ENCODE data around the gene FUBP1.
A peak's percentile ranks its signal among the peaks of the same experiment; 100 is the strongest.
"Not testable (repeated sequence)": the region's sequence is repeated elsewhere in the genome, so short reads cannot be mapped to it uniquely, and the experiment has no call there.

Gene FUBP1

DNA sequence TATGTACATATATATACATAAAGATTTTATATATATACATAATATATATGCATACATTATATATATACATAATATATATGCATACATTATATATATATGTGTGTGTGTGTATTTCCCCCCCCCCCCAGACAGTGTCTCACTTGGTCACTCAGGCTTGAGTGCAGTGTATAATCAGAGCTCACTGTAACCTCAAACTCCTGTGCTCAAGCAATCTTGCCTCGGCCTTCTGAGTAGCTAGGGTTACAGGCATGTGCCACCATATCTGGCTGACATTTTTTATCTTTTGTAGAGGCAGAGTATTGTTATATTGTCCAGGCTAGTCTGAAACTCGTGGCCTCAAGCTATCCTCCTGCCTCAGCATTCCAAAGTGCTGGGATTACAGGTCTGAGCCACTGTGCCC, 9.0 kb upstream of the FUBP1 start:
- TF ChIP-seq, protein P1, sequence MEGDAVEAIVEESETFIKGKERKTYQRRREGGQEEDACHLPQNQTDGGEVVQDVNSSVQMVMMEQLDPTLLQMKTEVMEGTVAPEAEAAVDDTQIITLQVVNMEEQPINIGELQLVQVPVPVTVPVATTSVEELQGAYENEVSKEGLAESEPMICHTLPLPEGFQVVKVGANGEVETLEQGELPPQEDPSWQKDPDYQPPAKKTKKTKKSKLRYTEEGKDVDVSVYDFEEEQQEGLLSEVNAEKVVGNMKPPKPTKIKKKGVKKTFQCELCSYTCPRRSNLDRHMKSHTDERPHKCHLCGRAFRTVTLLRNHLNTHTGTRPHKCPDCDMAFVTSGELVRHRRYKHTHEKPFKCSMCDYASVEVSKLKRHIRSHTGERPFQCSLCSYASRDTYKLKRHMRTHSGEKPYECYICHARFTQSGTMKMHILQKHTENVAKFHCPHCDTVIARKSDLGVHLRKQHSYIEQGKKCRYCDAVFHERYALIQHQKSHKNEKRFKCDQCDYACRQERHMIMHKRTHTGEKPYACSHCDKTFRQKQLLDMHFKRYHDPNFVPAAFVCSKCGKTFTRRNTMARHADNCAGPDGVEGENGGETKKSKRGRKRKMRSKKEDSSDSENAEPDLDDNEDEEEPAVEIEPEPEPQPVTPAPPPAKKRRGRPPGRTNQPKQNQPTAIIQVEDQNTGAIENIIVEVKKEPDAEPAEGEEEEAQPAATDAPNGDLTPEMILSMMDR (conservative IDR thresholded peaks at IDR 0.05; ENCODE audit: control insufficient read depth, insufficient read depth, low read depth, low read length) = no peak
- no peak overlapping the region for H3K4me3 ChIP-seq (ENCODE audit: control insufficient read depth, low read depth, low read length)
- DNase-seq (ENCODE audit: low read depth) = no peak

DNA sequence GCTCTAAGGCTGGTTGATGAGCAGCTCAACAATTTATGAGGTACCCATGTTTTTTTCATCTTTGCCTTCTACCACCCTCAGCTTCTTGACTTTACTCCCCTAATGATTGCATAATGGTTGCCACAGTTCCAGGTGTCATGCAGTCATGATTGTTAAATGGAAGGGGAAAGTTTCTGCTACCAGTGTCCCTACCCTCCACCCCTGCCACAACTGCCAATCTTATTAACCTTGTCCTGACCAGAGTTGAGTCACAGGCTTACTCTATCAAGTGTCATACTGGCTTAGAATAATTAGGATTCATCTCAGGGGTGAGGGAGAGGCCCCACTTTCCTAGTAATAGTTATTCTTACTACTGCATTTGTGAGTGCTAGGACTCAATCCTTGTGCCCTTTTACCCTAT, 7.9 kb upstream of the FUBP1 start:
- H3K4me3 ChIP-seq (ENCODE audit: control insufficient read depth, low read depth, low read length) = no peak overlapping the region
- TF ChIP-seq, protein P1 (conservative IDR thresholded peaks at IDR 0.05; ENCODE audit: control insufficient read depth, insufficient read depth, low read depth, low read length) = no peak
- DNase-seq (ENCODE audit: low read depth) = no peak

DNA sequence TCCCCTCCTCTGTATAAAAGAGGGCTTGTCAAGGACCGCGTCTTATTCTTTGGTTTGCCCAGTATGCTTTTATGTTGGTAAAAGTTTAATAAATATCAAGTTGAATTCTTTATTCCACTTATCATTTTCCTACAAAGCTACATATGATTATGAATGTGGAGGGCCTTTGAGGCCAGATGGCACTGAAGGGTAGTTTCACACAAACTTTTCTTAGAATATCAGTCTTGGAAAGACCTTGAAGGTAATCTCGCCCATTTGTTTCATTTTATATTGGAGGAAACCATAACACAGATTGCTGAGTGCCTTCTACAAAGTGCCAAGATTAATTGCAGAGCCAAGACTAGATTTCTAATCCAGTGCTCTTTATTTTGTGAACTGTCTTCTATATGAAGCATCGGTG, 5.8 kb upstream of the FUBP1 start:
- DNase-seq (ENCODE audit: low read depth) = no peak
- H3K4me3 ChIP-seq (ENCODE audit: control insufficient read depth, low read depth, low read length) = no peak overlapping the region
- TF ChIP-seq, protein P1 (conservative IDR thresholded peaks at IDR 0.05; ENCODE audit: control insufficient read depth, insufficient read depth, low read depth, low read length) = no peak

DNA sequence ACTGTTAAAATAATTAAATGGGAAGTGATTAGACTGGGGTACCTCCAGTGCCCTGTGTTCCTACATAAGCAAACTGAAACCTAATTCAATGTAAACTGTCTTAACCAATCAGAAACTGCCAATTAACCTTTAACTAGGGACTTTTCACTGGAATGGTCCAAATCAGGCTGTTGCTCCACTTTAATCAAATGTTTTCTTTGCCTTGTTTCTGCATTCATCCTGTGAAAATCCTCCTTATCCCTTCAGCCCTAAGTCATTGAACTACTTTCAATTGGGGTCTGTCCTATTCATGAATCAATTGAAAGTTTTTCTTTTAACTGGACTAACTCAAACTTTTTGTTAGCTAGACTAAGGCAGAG, 5.1 kb upstream of the FUBP1 start:
- H3K4me3 ChIP-seq (ENCODE audit: control insufficient read depth, low read depth, low read length) = no peak overlapping the region
- DNase-seq (ENCODE audit: low read depth) = no peak
- TF ChIP-seq, protein P1 (conservative IDR thresholded peaks at IDR 0.05; ENCODE audit: control insufficient read depth, insufficient read depth, low read depth, low read length) = no peak

DNA sequence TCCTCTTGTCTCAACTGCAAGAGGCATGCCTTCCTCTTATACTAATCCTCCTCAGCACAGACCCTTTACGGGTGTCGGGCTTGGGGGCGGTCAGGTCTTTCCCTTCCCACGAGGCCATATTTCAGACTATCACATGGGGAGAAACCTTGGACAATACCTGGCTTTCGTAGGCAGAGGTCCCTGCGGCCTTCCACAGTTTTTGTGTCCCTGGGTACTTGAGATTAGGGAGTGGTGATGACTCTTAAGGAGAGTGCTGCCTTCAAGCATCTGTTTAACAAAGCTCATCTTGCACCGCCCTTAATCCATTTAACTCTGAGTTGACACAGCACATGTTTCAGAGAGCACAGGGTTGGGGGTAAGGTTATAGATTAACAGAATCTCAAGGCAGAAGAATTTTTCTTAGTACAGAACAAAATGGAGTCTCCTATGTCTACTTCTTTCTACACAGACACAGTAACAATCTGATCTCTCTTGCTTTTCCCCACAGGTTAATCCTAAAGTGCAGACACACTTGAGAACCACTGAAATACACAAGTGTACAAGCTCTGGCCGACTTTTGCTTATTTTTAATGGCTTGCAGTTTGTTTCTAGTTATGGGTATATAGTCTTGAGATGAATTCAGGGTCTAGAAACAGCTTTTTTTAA, 4.6 kb upstream of the FUBP1 start:
- not testable (repeated sequence) for DNase-seq (ENCODE audit: low read depth); H3K4me3 ChIP-seq (ENCODE audit: control insufficient read depth, low read depth, low read length)

DNA sequence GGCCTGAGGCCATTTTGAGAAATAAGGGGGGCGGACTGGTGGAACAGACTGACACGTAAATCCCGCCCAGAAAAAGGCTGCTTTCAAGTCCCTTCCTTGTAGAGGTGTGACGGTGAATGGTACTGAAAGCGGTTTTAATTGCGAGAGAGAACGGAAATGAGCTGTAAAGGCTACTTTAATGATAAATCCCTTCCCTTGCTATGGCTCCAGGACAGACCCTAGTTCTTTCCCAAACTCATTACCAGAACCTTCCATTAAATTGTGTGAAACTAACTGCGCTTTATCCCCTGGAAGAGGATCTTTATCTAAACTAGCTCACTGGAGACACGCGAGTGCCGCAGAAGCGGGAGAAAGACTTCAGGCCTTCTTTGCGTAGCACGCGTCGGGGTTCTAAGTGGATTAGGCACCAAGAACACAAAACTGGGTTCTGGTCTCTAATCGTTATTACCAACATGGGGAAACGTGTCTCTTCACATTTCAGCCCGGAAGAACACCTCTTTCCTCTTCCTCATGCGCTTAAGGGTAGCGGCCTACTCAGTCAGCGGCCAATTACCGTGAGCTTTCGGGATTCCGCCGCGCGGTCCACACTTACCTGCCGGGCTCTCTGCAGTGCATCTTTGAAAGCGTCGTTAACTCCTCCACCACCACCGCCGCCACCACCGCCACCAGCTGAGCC, 441 bp downstream of the FUBP1 start:
- peak; percentile 96 for DNase-seq (ENCODE audit: low read depth)
- TF ChIP-seq, protein P1 (conservative IDR thresholded peaks at IDR 0.05; ENCODE audit: control insufficient read depth, insufficient read depth, low read depth, low read length) = no peak
- H3K4me3 ChIP-seq (ENCODE audit: control insufficient read depth, low read depth, low read length) = peak overlapping the region; percentile 88

DNA sequence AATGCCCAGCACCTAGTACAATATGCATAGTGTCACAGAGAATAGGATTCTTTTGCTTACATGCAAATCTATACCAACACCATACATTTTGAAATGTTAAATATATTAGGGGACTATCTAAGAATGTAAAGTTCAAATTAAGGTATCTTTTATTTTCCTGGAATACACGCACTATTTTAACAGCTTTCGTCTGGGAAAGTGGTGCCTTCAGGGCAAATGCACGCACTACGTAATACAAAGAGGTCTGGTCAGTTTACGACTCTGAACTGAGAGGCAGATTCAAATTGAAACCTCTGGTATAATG, 931 bp downstream of the FUBP1 start:
- peak overlapping the region; percentile 88 for H3K4me3 ChIP-seq (ENCODE audit: control insufficient read depth, low read depth, low read length)
- TF ChIP-seq, protein P1 (conservative IDR thresholded peaks at IDR 0.05; ENCODE audit: control insufficient read depth, insufficient read depth, low read depth, low read length) = no peak
- DNase-seq (ENCODE audit: low read depth) = no peak
